ENCODE results near the gene LRRC28.
"Not testable (repeated sequence)": the region's sequence is repeated elsewhere in the genome, so short reads cannot be mapped to it uniquely, and the experiment has no call there.

LRRC28 gene

DNA sequence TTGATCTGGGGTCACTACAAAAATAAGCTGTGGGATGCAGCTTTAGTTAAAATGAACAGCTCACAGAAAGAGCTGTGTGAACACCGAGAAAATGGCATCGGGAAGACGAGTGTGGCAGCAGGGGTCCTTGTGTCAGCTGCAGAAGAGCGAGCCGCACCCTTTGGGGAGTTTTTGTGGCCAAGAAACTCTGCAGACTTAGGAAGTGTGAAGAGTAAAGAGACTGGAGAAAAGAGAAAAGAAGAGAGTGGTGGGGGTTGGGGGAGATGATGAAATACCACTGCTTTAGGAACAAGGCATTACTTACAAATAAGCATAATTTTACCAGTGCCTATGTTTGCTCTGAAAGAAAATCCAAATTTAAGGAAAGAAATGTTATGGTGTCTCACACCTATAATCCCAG, 147.8 kb downstream of the LRRC28 start:
- TF ChIP-seq, protein P1, sequence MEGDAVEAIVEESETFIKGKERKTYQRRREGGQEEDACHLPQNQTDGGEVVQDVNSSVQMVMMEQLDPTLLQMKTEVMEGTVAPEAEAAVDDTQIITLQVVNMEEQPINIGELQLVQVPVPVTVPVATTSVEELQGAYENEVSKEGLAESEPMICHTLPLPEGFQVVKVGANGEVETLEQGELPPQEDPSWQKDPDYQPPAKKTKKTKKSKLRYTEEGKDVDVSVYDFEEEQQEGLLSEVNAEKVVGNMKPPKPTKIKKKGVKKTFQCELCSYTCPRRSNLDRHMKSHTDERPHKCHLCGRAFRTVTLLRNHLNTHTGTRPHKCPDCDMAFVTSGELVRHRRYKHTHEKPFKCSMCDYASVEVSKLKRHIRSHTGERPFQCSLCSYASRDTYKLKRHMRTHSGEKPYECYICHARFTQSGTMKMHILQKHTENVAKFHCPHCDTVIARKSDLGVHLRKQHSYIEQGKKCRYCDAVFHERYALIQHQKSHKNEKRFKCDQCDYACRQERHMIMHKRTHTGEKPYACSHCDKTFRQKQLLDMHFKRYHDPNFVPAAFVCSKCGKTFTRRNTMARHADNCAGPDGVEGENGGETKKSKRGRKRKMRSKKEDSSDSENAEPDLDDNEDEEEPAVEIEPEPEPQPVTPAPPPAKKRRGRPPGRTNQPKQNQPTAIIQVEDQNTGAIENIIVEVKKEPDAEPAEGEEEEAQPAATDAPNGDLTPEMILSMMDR (IDR thresholded peaks at IDR 0.05; ENCODE audit: low read depth, low read length), result no peak
- no peak overlapping the region for H3K4me3 ChIP-seq (ENCODE audit: low read depth, low read length)
- peak; percentile 12 for DNase-seq (ENCODE audit: low read depth, low spot score)
- in situ Hi-C loops (cut with HindIII; ENCODE audit: low sequenced_read_pairs), result no loop called here

DNA sequence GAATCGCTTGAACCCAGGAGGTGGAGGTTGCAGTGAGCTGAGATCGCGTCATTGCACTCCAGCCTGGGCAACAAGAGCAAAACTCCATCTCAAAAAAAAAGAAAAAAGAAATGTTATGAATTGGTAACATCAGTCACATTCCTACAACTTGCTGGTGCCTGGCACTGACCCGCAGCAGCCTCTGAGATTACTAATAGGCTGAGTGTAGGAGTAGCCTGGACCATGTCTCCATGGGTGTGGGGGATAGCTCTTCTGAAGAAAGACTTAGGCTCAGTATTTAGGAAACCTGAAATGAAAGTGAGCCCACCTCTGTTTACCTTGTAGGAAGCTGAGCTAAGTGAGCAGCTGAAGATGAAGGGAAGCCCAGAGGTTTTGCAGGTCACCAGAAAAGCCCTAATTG, 148.3 kb downstream of the LRRC28 start:
- H3K4me3 ChIP-seq (ENCODE audit: low read depth, low read length), result no peak overlapping the region
- DNase-seq (ENCODE audit: low read depth, low spot score), result no peak
- in situ Hi-C loops (cut with HindIII; ENCODE audit: low sequenced_read_pairs), result no loop called here
- TF ChIP-seq, protein P1 (IDR thresholded peaks at IDR 0.05; ENCODE audit: low read depth, low read length), result no peak

DNA sequence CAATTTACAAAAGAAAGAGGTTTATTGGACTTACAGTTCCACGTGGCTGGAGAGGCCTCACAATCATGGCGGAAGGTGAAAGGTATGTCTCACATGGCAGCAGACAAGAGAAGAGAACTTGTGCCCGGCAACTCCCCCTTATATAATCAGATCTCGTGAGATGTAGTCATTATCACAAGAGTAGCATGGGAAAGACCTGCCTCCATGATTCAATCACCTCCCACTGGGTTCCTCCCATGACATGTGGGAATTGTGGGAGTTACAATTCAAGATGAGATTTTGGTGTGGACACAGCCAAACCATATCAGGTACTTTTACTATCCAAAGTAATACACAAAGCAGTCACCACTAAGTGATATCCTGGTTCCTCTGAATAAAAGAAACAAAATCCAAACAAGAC, 149.9 kb downstream of the LRRC28 start:
- H3K4me3 ChIP-seq (ENCODE audit: low read depth, low read length); DNase-seq (ENCODE audit: low read depth, low spot score); in situ Hi-C loops (cut with HindIII; ENCODE audit: low sequenced_read_pairs): not testable (repeated sequence)

DNA sequence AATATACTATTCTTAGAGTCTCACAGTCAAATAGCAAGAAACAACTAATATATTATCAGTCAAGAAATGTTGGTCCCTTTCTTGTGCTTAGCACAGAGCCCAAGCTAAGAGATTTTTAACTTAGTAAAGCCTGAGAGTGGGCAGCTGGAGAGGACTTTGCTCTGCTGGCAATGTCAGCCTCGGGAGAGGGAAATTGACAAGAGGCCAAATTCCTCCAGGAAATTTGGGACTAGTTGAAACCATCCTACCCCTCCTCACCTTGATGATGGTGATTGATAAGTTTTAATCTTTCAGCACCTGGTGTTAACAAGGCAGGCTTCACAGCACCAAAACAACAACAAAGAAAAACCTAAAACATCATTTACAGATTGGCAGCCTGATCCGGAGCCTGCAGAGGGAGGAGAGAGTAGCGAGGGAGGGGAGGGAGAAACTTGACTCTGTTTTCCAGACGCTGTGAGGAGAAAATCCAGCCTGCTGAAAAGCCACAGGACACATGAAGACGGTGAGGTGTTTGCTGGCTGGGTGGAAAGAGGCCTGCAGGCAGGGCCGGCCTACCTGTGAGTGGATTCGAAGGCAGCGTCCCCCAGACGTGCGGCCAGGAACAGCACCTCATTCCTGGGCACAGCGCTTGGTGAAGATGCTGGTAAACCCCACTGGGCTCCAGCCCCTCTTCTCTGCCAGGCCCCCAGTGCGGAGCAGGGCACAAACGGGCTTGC, 150.9 kb downstream of the LRRC28 start:
- peak; percentile 8 for DNase-seq (ENCODE audit: low read depth, low spot score)
- no peak overlapping the region for H3K4me3 ChIP-seq (ENCODE audit: low read depth, low read length)
- TF ChIP-seq, protein P1 (IDR thresholded peaks at IDR 0.05; ENCODE audit: low read depth, low read length), result no peak
- in situ Hi-C loops (cut with HindIII; ENCODE audit: low sequenced_read_pairs), result no loop called here

DNA sequence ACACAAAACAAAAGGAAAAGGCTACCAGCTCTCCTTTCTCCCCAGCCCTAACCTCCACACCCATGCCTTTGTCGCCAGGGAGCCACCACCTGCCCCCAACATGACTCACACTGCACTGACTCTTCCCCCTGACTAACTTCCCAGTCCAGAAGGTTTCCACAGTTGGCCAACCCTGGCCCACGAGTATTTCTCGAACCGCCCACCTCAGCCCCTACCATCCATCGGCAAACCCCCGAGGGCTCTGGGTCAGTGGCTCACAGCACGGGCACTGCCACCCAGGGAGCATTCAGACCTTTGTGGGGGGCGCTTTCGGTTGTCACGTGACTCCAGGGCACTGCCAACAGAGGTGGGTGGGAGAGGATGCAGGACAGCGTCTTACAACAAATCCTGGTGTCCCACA, 152.3 kb downstream of the LRRC28 start:
- no peak overlapping the region for H3K4me3 ChIP-seq (ENCODE audit: low read depth, low read length)
- in situ Hi-C loops (cut with HindIII; ENCODE audit: low sequenced_read_pairs), result no loop called here
- TF ChIP-seq, protein P1 (IDR thresholded peaks at IDR 0.05; ENCODE audit: low read depth, low read length), result no peak
- no peak for DNase-seq (ENCODE audit: low read depth, low spot score)

DNA sequence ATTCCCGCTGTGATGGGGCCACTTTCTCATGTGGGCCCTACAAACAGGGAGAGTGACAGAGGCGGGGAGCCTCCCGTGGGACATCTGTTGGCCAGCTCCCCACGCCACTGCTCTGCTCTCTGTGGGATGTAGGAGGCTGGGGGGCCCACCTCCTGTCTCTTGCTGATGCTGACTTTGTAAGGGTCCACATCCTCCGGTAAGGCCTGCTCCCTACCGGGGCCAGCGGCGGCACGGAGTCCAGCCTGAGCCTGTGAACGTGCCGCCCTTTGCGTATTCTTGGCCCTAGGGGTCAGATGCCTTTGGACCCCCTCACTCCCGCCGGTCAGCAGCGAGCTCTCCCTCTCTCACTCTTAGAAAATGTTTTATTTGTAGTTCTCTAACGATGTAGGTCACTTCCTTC, 153.2 kb downstream of the LRRC28 start:
- in situ Hi-C loops (cut with HindIII; ENCODE audit: low sequenced_read_pairs), result no loop called here
- TF ChIP-seq, protein P1 (IDR thresholded peaks at IDR 0.05; ENCODE audit: low read depth, low read length), result no peak
- no peak overlapping the region for H3K4me3 ChIP-seq (ENCODE audit: low read depth, low read length)
- no peak for DNase-seq (ENCODE audit: low read depth, low spot score)

DNA sequence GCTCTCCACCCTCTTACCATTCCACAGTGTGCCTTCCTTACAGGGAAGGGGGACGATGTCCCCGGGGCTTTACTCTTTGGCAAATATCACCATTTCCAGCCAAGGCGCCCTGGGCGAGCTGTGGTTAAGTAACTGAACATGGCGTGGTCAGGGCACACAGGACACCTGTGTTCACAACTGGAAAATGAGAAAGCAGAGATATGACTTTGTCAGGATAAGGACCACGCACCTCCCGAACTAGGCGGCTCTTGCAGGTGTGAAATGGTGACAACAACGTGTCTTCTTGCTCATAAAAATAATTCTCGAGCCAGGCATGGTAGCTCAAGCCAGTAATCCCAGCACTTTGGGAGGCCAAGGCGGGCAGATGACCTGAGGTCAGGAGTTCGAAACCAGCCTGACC, 154.8 kb downstream of the LRRC28 start:
- no peak overlapping the region for H3K4me3 ChIP-seq (ENCODE audit: low read depth, low read length)
- no peak for DNase-seq (ENCODE audit: low read depth, low spot score)
- in situ Hi-C loops (cut with HindIII; ENCODE audit: low sequenced_read_pairs), result no loop called here
- TF ChIP-seq, protein P1 (IDR thresholded peaks at IDR 0.05; ENCODE audit: low read depth, low read length), result no peak
